Cardiac muscle cell (in vitro differentiated cells and primary cell): Measurements from ENCODE around the gene AGXT. TPM values are rescaled to one million over a fixed set of nuclear protein-coding genes. Genes with fewer than 3 reads are reported as not detected.
"Not testable (repeated sequence)": the region's sequence is repeated elsewhere in the genome, so short reads cannot be mapped to it uniquely, and the experiment has no call there.

Experiments used
- DNase-seq, 2 donors: peaks; one replicate each; pipeline versions ENCODE4 v3.0.0 to v3.0.0-alpha.2; 2010 to 2017; ENCODE audit warnings: low read depth in 1 of 2, low spot score in 1 of 2
- H3K27ac ChIP-seq: fragments of 200-600 bp; sonication (generic); 2 replicates; pipeline ENCODE4 v1.5.1; 2016
- H3K27me3 ChIP-seq: fragments of 200-600 bp; sonication (generic); 2 replicates; pipeline ENCODE4 v1.6.0; 2016; ENCODE audit warnings: control low read depth
- H3K36me3 ChIP-seq: fragments of 200-600 bp; sonication (generic); 2 replicates; pipeline ENCODE4 v1.5.1; 2016; ENCODE audit warnings: control low read depth
- H3K4me1 ChIP-seq: fragments of 200-600 bp; sonication (generic); 2 replicates; pipeline ENCODE4 v1.8.1; 2017; ENCODE audit warnings: low read depth, mild to moderate bottlenecking, mixed run types
- H3K4me3 ChIP-seq: fragments of 200-600 bp; sonication (generic); 2 replicates; pipeline ENCODE4 v1.5.1; 2016; ENCODE audit warnings: mild to moderate bottlenecking
- H3K9me3 ChIP-seq: fragments of 200-600 bp; sonication (generic); 2 replicates; pipeline ENCODE4 v1.5.1; 2017; ENCODE audit warnings: low read depth, mild to moderate bottlenecking, control low read depth
- CTCF ChIP-seq: IDR thresholded peaks from 2 replicates; pipeline ENCODE4 v1.5.1; 2012; ENCODE audit warnings: low read depth, mild to moderate bottlenecking, low read length
- polyA plus RNA-seq: library from polyadenylated mRNA; unstranded; fragments of >200 nt; fragmentation: Nextera tagmentation; extraction: Ambion mirVana; gene quantifications from 2 replicates; pipeline ENCODE4 v1.2.1, GENCODE V29; 2016
- total RNA-seq: library from RNA; depleted of rRNA; stranded (reverse); fragments of >200 nt; gene quantifications from 2 replicates; pipeline ENCODE4 v1.2.3, GENCODE V29; 2016

Gene AGXT
- total and polyA plus RNA-seq, 2 experiments from 2014 or later, result 0.06 to 0.75 TPM

GRCh38 chr2:240836781-240837467 lies 31.7 kb upstream of the AGXT start:
- no peak for TF ChIP-seq CTCF
- H3K4me3 ChIP-seq, result no peak overlapping the region

GRCh38 chr2:240837621-240838020 lies 31.0 kb upstream of the AGXT start:
- no peak for TF ChIP-seq CTCF
- Histone ChIP-seq H3K36me3 (no peaks in the 10 kb centered on the region), H3K27me3 (peaks cover 35% of the 10 kb centered on the region), H3K4me1 (no peaks in the 10 kb centered on the region), H3K4me3 (no peak overlapping the region), H3K9me3 (no peaks in the 10 kb centered on the region), H3K27ac (no peak overlapping the region)
- DNase-seq, result no peak

More at GRCh38 chr2:240836781-240837467, 31.7 kb upstream of the AGXT start:
- no peaks in the 10 kb centered on the region for H3K36me3 ChIP-seq
- no peaks in the 10 kb centered on the region for H3K9me3 ChIP-seq
- H3K4me1 ChIP-seq, result no peaks in the 10 kb centered on the region
- peak in 1 of 2 donors; percentile 72 for DNase-seq
- peaks cover 40% of the 10 kb centered on the region for H3K27me3 ChIP-seq
- no peak overlapping the region for H3K27ac ChIP-seq

GRCh38 chr2:240839152-240840143 lies 29.2 kb upstream of the AGXT start:
- no peak for TF ChIP-seq CTCF
- H3K4me3 ChIP-seq, result no peak overlapping the region
- peak in 1 of 2 donors; percentile 6 for DNase-seq
- peaks cover 20% of the 10 kb centered on the region for H3K27me3 ChIP-seq
- no peaks in the 10 kb centered on the region for H3K4me1 ChIP-seq
- no peaks in the 10 kb centered on the region for H3K9me3 ChIP-seq
- no peak overlapping the region for H3K27ac ChIP-seq
- H3K36me3 ChIP-seq, result no peaks in the 10 kb centered on the region

- Histone ChIP-seq H3K4me1 (no peaks in the 10 kb centered on the region), H3K9me3 (no peaks in the 10 kb centered on the region), H3K27me3 (peaks cover 10% of the 10 kb centered on the region), H3K27ac (no peak overlapping the region), H3K4me3 (no peak overlapping the region), H3K36me3 (no peaks in the 10 kb centered on the region)
- TF ChIP-seq CTCF, result peak; percentile 74
- peak; percentile 78 to 89 for DNase-seq
Observed at GRCh38 chr2:240840435-240841060, 28.1 kb upstream of the AGXT start.

GRCh38 chr2:240846309-240846708 lies 22.3 kb upstream of the AGXT start:
- not testable (repeated sequence) for H3K9me3 ChIP-seq, H3K4me1 ChIP-seq, H3K36me3 ChIP-seq, H3K27ac ChIP-seq, H3K4me3 ChIP-seq, H3K27me3 ChIP-seq, DNase-seq
